H1 (cell line): ENCODE measurements around the gene IGFALS. TPM values are rescaled to one million over a fixed set of nuclear protein-coding genes. Genes with fewer than 3 reads are reported as not detected.
A peak's percentile ranks its signal among the peaks of the same experiment; 100 is the strongest.

Experiments used
- CTCF ChIA-PET: fragments of 300-600 bp; sonication (Branson Sonifier 250); formaldehyde crosslinking; loops from one replicate; lab custom pipeline; 2021; ENCODE audit not compliant: partially characterized antibody; lab: Charles Lee
- POLR2A ChIA-PET: fragments of 300-600 bp; sonication (Branson Sonifier 250); formaldehyde crosslinking; loops from one replicate; lab custom pipeline; 2021; ENCODE audit warnings: inconsistent platforms; ENCODE audit not compliant: partially characterized antibody; lab: Charles Lee
- DNase-seq, 2 experiments: peaks; one replicate each; pipeline versions ENCODE4 v3.0.0 to v3.0.0-alpha.2; 2010 to 2022; ENCODE audit warnings: low spot score in 2 of 2, low read depth in 1 of 2, mixed read lengths in 1 of 2
- FAIRE-seq: peaks from 2 replicates; lab custom pipeline; 2011; peaks lifted over from hg19 to GRCh38; lab: Jason Lieb, UNC
- H2AFZ ChIP-seq: 2 replicates; pipeline ENCODE4 v1.8.1; 2012; ENCODE audit warnings: low read length, inconsistent platforms
- H2AK5ac ChIP-seq: 2 replicates; pipeline ENCODE4 v1.6.1; 2013; ENCODE audit warnings: low read depth, low read length
- H2BK120ac ChIP-seq: replicated peaks from 2 replicates; pipeline ENCODE3; 2013; ENCODE audit warnings: low read depth, low read length, inconsistent platforms
- H2BK12ac ChIP-seq: 2 replicates; pipeline ENCODE4 v1.6.1; 2013; ENCODE audit warnings: low read depth, low read length
- H2BK15ac ChIP-seq: 2 replicates; pipeline ENCODE4 v1.6.1; 2013; ENCODE audit warnings: low read length
- H2BK20ac ChIP-seq: 2 replicates; pipeline ENCODE4 v1.6.1; 2013; ENCODE audit warnings: low read length
- H2BK5ac ChIP-seq: 2 replicates; pipeline ENCODE4 v1.6.1; 2013; ENCODE audit warnings: low read depth, low read length
- H3K14ac ChIP-seq: 2 replicates; pipeline ENCODE4 v1.6.1; 2013; ENCODE audit warnings: inconsistent platforms; ENCODE audit not compliant: insufficient read length
- H3K18ac ChIP-seq: 2 replicates; pipeline ENCODE4 v1.6.1; 2013; ENCODE audit warnings: low read length; ENCODE audit errors: extremely low read depth
- H3K23ac ChIP-seq: 2 replicates; pipeline ENCODE4 v1.6.1; 2013; ENCODE audit warnings: inconsistent platforms; ENCODE audit not compliant: insufficient read length
- H3K23me2 ChIP-seq: 2 replicates; pipeline ENCODE4 v1.6.1; 2013; ENCODE audit warnings: low read depth, low read length
- H3K27ac ChIP-seq: 2 replicates; pipeline ENCODE4 v1.6.1; 2011; ENCODE audit warnings: low read depth, low read length, inconsistent platforms
- H3K27me3 ChIP-seq, 4 experiments: replicated peaks in 1 of 4; 1 replicate in 1 of 4; 2 replicates in 3 of 4; pipeline versions ENCODE4 v1.6.1 to v1.8.1; 2011 to 2013; ENCODE audit warnings: low read length in 3 of 4, mild to moderate bottlenecking in 3 of 4, inconsistent platforms in 2 of 4, mixed read lengths in 2 of 4, moderate library complexity in 1 of 4; ENCODE audit not compliant: control insufficient read depth in 3 of 4, insufficient read depth in 3 of 4; ENCODE audit errors: extremely low read depth in 1 of 4
- H3K36me3 ChIP-seq, 4 experiments: 2 replicates each; pipeline versions ENCODE4 v1.6.1 to v1.8.1; 2011 to 2013; ENCODE audit warnings: mild to moderate bottlenecking in 4 of 4, low read length in 3 of 4, moderate library complexity in 2 of 4, control low read depth in 1 of 4, inconsistent platforms in 1 of 4; ENCODE audit not compliant: insufficient read depth in 4 of 4, control insufficient read depth in 2 of 4
- H3K4ac ChIP-seq: replicated peaks from 2 replicates; pipeline ENCODE3; 2013; ENCODE audit warnings: low read length, low read depth, mixed read lengths, inconsistent platforms; ENCODE audit not compliant: insufficient read length
- H3K4me1 ChIP-seq, 4 experiments: replicated peaks in 1 of 4; 1 replicate in 1 of 4; 2 replicates in 3 of 4; pipeline versions ENCODE4 v1.6.1 to v1.8.1; 2011 to 2013; ENCODE audit warnings: low read length in 3 of 4, inconsistent platforms in 2 of 4, mixed read lengths in 1 of 4; ENCODE audit not compliant: insufficient read depth in 4 of 4, control insufficient read depth in 3 of 4
- H3K4me2 ChIP-seq, 2 experiments: 2 replicates each; pipeline versions ENCODE4 v1.6.1 to v1.8.1; 2011 to 2013; ENCODE audit warnings: low read depth in 2 of 2, low read length in 2 of 2, control low read depth in 1 of 2, inconsistent platforms in 1 of 2, mild to moderate bottlenecking in 1 of 2; ENCODE audit not compliant: insufficient read depth in 1 of 2
- H3K4me3 ChIP-seq, 4 experiments: fragments of 200-600, 300-600 bp in 1 of 4; sonication (generic), shearing (Covaris generic), sonication (Bioruptor Twin) in 1 of 4; 2 replicates each; pipeline versions ENCODE4 v1.5.1 to v1.8.1; 2011 to 2016; ENCODE audit warnings: low read length in 4 of 4, low read depth in 3 of 4, control low read depth in 2 of 4, inconsistent platforms in 2 of 4, mild to moderate bottlenecking in 2 of 4, mixed read lengths in 1 of 4, moderate library complexity in 1 of 4; ENCODE audit not compliant: insufficient read depth in 2 of 4; ENCODE audit errors: extremely low read depth in 1 of 4
- H3K56ac ChIP-seq: replicated peaks from 2 replicates; pipeline ENCODE3; 2013; ENCODE audit warnings: low read depth, mild to moderate bottlenecking, mixed read lengths, low read length, inconsistent platforms; ENCODE audit not compliant: insufficient read length
- H3K79me1 ChIP-seq: 2 replicates; pipeline ENCODE4 v1.6.1; 2013; ENCODE audit warnings: low read depth, low read length, control low read depth
- H3K79me2 ChIP-seq, 2 experiments: 2 replicates each; pipeline versions ENCODE4 v1.6.1 to v1.8.1; 2012 to 2013; ENCODE audit warnings: low read length in 2 of 2, mild to moderate bottlenecking in 2 of 2, inconsistent platforms in 1 of 2; ENCODE audit not compliant: insufficient read depth in 2 of 2, control insufficient read depth in 1 of 2
- H3K9ac ChIP-seq, 4 experiments: replicated peaks in 1 of 4; 1 replicate in 1 of 4; 2 replicates in 3 of 4; pipeline versions ENCODE4 v1.6.1 to v1.8.1; 2011 to 2013; ENCODE audit warnings: low read depth in 3 of 4, low read length in 3 of 4, control low read depth in 2 of 4, mild to moderate bottlenecking in 2 of 4, moderate library complexity in 2 of 4, inconsistent platforms in 1 of 4; ENCODE audit errors: extremely low read depth in 1 of 4
- H3K9me3 ChIP-seq, 2 experiments: 2 replicates each; pipeline versions ENCODE4 v1.6.1 to v1.8.1; 2012 to 2013; ENCODE audit warnings: mild to moderate bottlenecking in 2 of 2, moderate library complexity in 2 of 2, control low read depth in 1 of 2, inconsistent platforms in 1 of 2, low read depth in 1 of 2, low read length in 1 of 2, mixed read lengths in 1 of 2; ENCODE audit not compliant: insufficient read depth in 2 of 2
- H4K20me1 ChIP-seq, 2 experiments: replicated peaks in 1 of 2; 2 replicates each; pipeline versions ENCODE3 to v1.8.1; 2011 to 2013; ENCODE audit warnings: inconsistent platforms in 2 of 2, low read length in 2 of 2, mild to moderate bottlenecking in 1 of 2; ENCODE audit not compliant: insufficient read depth in 2 of 2, control insufficient read depth in 1 of 2
- H4K5ac ChIP-seq: 2 replicates; pipeline ENCODE4 v1.6.1; 2013; ENCODE audit warnings: low read length, low read depth, mixed read lengths, inconsistent platforms; ENCODE audit not compliant: insufficient read length
- H4K8ac ChIP-seq: 2 replicates; pipeline ENCODE4 v1.8.0; 2013; ENCODE audit warnings: mild to moderate bottlenecking, moderate library complexity, low read length, inconsistent platforms; ENCODE audit not compliant: insufficient read depth; ENCODE audit errors: extremely low read depth
- H4K91ac ChIP-seq: replicated peaks from 2 replicates; pipeline ENCODE3; 2013; ENCODE audit warnings: low read length, mixed read lengths, inconsistent platforms; ENCODE audit not compliant: insufficient read length
- MAFK ChIP-seq: IDR thresholded peaks from 2 replicates; pipeline ENCODE4 v1.6.1; 2012; ENCODE audit warnings: low read depth, mild to moderate bottlenecking, improper control_type of control experiment, low read length
- RAD21 ChIP-seq, 2 experiments: IDR thresholded peaks in 1 of 2; conservative IDR thresholded peaks in 1 of 2; 2 replicates each; pipeline ENCODE4 v1.6.1; 2011; ENCODE audit warnings: low read depth in 2 of 2, low read length in 2 of 2, improper control_type of control experiment in 1 of 2, inconsistent platforms in 1 of 2, mild to moderate bottlenecking in 1 of 2, moderate library complexity in 1 of 2
- RFX5 ChIP-seq: IDR thresholded peaks from 2 replicates; pipeline ENCODE4 v1.6.1; 2011; ENCODE audit warnings: low read depth, low read length, improper control_type of control experiment, borderline replicate concordance
- SP4 ChIP-seq: IDR thresholded peaks from 2 replicates; pipeline ENCODE4 v1.6.1; 2012; ENCODE audit warnings: low read length, inconsistent platforms
- SUZ12 ChIP-seq: fragments of 200-600 bp; sonication (generic); IDR thresholded peaks from 2 replicates; pipeline ENCODE4 v1.6.1; 2012; ENCODE audit warnings: mild to moderate bottlenecking, inconsistent platforms, low read length, moderate library complexity, mixed read lengths
- ZNF274 ChIP-seq: IDR thresholded peaks from 2 replicates; pipeline ENCODE4 v1.7.0; 2012; ENCODE audit warnings: low read length, borderline replicate concordance; ENCODE audit errors: extremely low read depth
- WGBS, 2 experiments: shearing (Covaris generic) in 1 of 2; methylation state at CpG; one replicate each; pipeline versions ENCODE4 v1.1.6 to v1.1.7; 2013 to 2015; ENCODE audit warnings: low lambda C conversion rate in 2 of 2, mixed read lengths in 2 of 2, inconsistent platforms in 1 of 2, low coverage in 1 of 2, missing lambda C conversion rate in 1 of 2; ENCODE audit not compliant: insufficient replicate concordance in 2 of 2, insufficient coverage in 1 of 2, insufficient read length in 1 of 2; ENCODE audit errors: extremely low coverage in 1 of 2, missing lambda C conversion rate in 1 of 2; 5-methylcytosine and 5-hydroxymethylcytosine counted together
- polyA plus RNA-seq, 7 experiments: library from polyadenylated mRNA; depleted of rRNA in 3 of 7; stranded (reverse) in 5 of 7; unstranded in 2 of 7; fragments of >200 nt in 5 of 7; fragments of 200-250 nt in 2 of 7; gene quantifications; 1 replicate in 5 of 7; 2 replicates in 1 of 7; 4 replicates in 1 of 7; pipeline versions ENCODE4 v1.2.1 to v1.2.3, GENCODE V29; 2011 to 2013; ENCODE audit warnings: missing spikeins in 2 of 7, mixed read lengths in 2 of 7
- total RNA-seq: library from RNA; stranded (reverse); fragmentation: NEBNext Ultra II Directional; extraction: Animal tissue kit (Norgen Biotek cat#: 25700); gene quantifications from 2 replicates; pipeline ENCODE4 v1.2.1, GENCODE V29; 2021
- TF ChIP-seq, protein P1 (sequence below): IDR thresholded peaks from 2 replicates; pipeline ENCODE4 v1.6.1; 2012; ENCODE audit warnings: inconsistent platforms
- TF ChIP-seq, protein P2 (sequence below): IDR thresholded peaks from 2 replicates; pipeline ENCODE4 v1.6.1; 2012; ENCODE audit warnings: inconsistent platforms
- TF ChIP-seq, protein P3 (sequence below), 3 experiments: IDR thresholded peaks; 1 replicate in 2 of 3; 2 replicates in 1 of 3; pipeline versions ENCODE4 v1.5.1 to v1.6.1; 2011; ENCODE audit warnings: low read length in 3 of 3, mild to moderate bottlenecking in 3 of 3, inconsistent platforms in 2 of 3, low read depth in 1 of 3, moderate library complexity in 1 of 3; ENCODE audit not compliant: insufficient read depth in 1 of 3; ENCODE audit errors: control extremely low read depth in 1 of 3

Gene IGFALS
- total and polyA plus RNA-seq, 2 of the 8 experiments (the other 6 are each of a cell fraction or from before 2014, with no cell fraction given): not detected

DNA sequence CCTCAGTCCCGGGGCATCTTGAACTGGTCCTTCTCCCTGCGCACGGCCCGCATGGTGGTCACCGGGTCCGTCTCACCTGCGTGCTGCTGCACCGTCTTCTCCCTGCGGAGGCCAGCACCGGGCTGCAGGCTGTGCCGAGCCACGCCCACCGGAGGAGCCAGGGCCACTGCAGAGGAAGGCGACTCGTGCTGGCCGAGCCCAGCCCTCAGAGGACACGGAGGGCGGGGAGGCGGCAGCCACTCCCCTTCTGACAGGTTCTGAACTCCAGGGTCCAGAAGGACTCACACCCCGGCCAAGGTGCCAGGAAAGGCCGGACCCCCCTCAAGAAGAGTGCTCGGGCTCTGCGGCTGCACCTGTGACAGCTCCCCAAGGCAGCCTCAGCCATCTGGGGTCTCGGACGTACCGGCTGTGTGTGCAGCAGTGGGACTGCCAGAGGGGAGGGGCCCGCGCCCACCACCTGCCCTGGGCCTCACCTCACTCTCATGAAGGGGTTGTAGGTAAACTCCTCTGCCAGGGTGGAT, 15.8 kb upstream of the IGFALS start:
- H3K27ac ChIP-seq: no peak overlapping the region
- H3K23ac ChIP-seq: no peak overlapping the region
- no peak overlapping the region for H4K5ac ChIP-seq
- no peak overlapping the region; the same call in 1 of the 2 replicates for H4K8ac ChIP-seq
- POLR2A ChIA-PET: no interaction called here
- H2BK20ac ChIP-seq: no peak overlapping the region
- DNase-seq: no peak
- no peaks in the 10 kb centered on the region for H3K79me2 ChIP-seq
- no peak overlapping the region for H2AK5ac ChIP-seq
- no peak overlapping the region for H3K4me3 ChIP-seq
- H2BK12ac ChIP-seq: no peak overlapping the region
- WGBS, 2 experiments: 81% methylated on average over 27 of the region's 28 CpGs; no CpG with 5 or more reads in 1 of the 2 experiments
- H3K18ac ChIP-seq: no peak overlapping the region
- H3K9ac ChIP-seq: no peak overlapping the region
- no peak overlapping the region for H4K91ac ChIP-seq
- FAIRE-seq: no peak
- H4K20me1 ChIP-seq: peaks cover 0 to 2% of the 10 kb centered on the region in 2 experiments
- H3K4me2 ChIP-seq: no peak overlapping the region
- TF ChIP-seq SUZ12: no peak
- TF ChIP-seq RAD21 (IDR thresholded peaks at IDR 0.05 in 1 of 2, conservative IDR thresholded peaks at IDR 0.05 in 1 of 2; ENCODE audit: low read depth in 2 of 2, low read length in 2 of 2): peak; percentile 5 to 15; a peak in 1 of 4 replicates
- TF ChIP-seq, protein P1, sequence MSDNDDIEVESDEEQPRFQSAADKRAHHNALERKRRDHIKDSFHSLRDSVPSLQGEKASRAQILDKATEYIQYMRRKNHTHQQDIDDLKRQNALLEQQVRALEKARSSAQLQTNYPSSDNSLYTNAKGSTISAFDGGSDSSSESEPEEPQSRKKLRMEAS: peak; percentile 46
- TF ChIP-seq, protein P2, sequence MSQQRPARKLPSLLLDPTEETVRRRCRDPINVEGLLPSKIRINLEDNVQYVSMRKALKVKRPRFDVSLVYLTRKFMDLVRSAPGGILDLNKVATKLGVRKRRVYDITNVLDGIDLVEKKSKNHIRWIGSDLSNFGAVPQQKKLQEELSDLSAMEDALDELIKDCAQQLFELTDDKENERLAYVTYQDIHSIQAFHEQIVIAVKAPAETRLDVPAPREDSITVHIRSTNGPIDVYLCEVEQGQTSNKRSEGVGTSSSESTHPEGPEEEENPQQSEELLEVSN: 0 out of 2 replicates have a peak, but pooled peaks have one; percentile 11
- no peak for TF ChIP-seq MAFK
- TF ChIP-seq SP4: no peak
- TF ChIP-seq ZNF274: no peak
- TF ChIP-seq, protein P3, sequence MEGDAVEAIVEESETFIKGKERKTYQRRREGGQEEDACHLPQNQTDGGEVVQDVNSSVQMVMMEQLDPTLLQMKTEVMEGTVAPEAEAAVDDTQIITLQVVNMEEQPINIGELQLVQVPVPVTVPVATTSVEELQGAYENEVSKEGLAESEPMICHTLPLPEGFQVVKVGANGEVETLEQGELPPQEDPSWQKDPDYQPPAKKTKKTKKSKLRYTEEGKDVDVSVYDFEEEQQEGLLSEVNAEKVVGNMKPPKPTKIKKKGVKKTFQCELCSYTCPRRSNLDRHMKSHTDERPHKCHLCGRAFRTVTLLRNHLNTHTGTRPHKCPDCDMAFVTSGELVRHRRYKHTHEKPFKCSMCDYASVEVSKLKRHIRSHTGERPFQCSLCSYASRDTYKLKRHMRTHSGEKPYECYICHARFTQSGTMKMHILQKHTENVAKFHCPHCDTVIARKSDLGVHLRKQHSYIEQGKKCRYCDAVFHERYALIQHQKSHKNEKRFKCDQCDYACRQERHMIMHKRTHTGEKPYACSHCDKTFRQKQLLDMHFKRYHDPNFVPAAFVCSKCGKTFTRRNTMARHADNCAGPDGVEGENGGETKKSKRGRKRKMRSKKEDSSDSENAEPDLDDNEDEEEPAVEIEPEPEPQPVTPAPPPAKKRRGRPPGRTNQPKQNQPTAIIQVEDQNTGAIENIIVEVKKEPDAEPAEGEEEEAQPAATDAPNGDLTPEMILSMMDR (IDR thresholded peaks at IDR 0.05; ENCODE audit: control extremely low read depth in 1 of 3, insufficient read depth in 1 of 3, low read depth in 1 of 3, low read length in 3 of 3): peak in 2 of 3 experiments; percentile 12 to 23; a peak in 2 of 4 replicates
- TF ChIP-seq RFX5: no peak
- TF ChIP-seq, all 59 proteins: peak for 4
- CTCF ChIA-PET: no interaction called here
- H3K36me3 ChIP-seq: no peaks in the 10 kb centered on the region; a peak in 1 of 8 replicates
- no peaks in the 10 kb centered on the region for H3K79me1 ChIP-seq
- H3K4me1 ChIP-seq: no peaks in the 10 kb centered on the region; a peak in 2 of 7 replicates
- no peaks in the 10 kb centered on the region for H3K27me3 ChIP-seq
- H3K4ac ChIP-seq: no peak overlapping the region
- no peak overlapping the region for H3K56ac ChIP-seq
- peaks cover 3 to 5% of the 10 kb centered on the region in 2 experiments; a peak in 1 of 4 replicates for H3K9me3 ChIP-seq
- H3K23me2 ChIP-seq: no peaks in the 10 kb centered on the region
- H2BK120ac ChIP-seq: no peak overlapping the region
- H3K14ac ChIP-seq: no peak overlapping the region
- no peak overlapping the region for H2AFZ ChIP-seq
- no peak overlapping the region for H2BK15ac ChIP-seq
- H2BK5ac ChIP-seq: no peak overlapping the region
